GM12891 (cell line): ENCODE measurements around the gene ANO2.

Source experiments
- DNase-seq: peaks from one replicate; pipeline ENCODE4 v3.0.0; 2011; ENCODE audit warnings: low spot score; ENCODE audit not compliant: insufficient read length
- FAIRE-seq: peaks from 2 replicates; lab custom pipeline; 2011; peaks lifted over from hg19 to GRCh38; lab: Jason Lieb, UNC
- PAX5 ChIP-seq: IDR thresholded peaks from 2 replicates; pipeline ENCODE4 v1.6.1; 2011; ENCODE audit warnings: low read length, moderate library complexity, mild to moderate bottlenecking; ENCODE audit not compliant: insufficient read depth, severe bottlenecking
- POLR2A ChIP-seq: IDR thresholded peaks from 2 replicates; pipeline ENCODE4 v1.6.1; 2011; ENCODE audit warnings: low read depth, low read length, control low read depth
- POLR2AphosphoS5 ChIP-seq: IDR thresholded peaks from 2 replicates; pipeline ENCODE4 v1.6.1; 2011; ENCODE audit warnings: low read depth, low read length, control low read depth
- POU2F2 ChIP-seq: IDR thresholded peaks from 2 replicates; pipeline ENCODE4 v1.6.1; 2011; ENCODE audit warnings: low read depth, mild to moderate bottlenecking, control low read depth, low read length, moderate library complexity
- SPI1 ChIP-seq: IDR thresholded peaks from 2 replicates; pipeline ENCODE4 v1.6.1; 2011; ENCODE audit warnings: low read depth, low read length, control low read depth
- TAF1 ChIP-seq: IDR thresholded peaks from 2 replicates; pipeline ENCODE4 v1.6.1; 2011; ENCODE audit warnings: low read depth, low read length, control low read depth

The ANO2 gene

GRCh38 chr12:5921027-5921909 lies 23.8 kb downstream of the ANO2 start:
- no peak for TF ChIP-seq POLR2AphosphoS5
- TF ChIP-seq PAX5 = no peak
- TF ChIP-seq POLR2A = no peak
- TF ChIP-seq POU2F2 = no peak
- TF ChIP-seq TAF1 = no peak
- no peak for FAIRE-seq

GRCh38 chr12:5916785-5917290 lies 28.2 kb downstream of the ANO2 start:
- no peak for TF ChIP-seq SPI1
- no peak for TF ChIP-seq POLR2A
- TF ChIP-seq POLR2AphosphoS5 = no peak
- no peak for TF ChIP-seq TAF1
- TF ChIP-seq PAX5 = no peak
- no peak for TF ChIP-seq POU2F2
- DNase-seq (no peak), FAIRE-seq (no peak)

More at GRCh38 chr12:5921027-5921909, 23.8 kb downstream of the ANO2 start:
- DNase-seq = no peak

- no peak for FAIRE-seq
- DNase-seq = no peak
- TF ChIP-seq POLR2A = no peak
- no peak for TF ChIP-seq POLR2AphosphoS5
- no peak for TF ChIP-seq SPI1
- no peak for TF ChIP-seq POU2F2
- TF ChIP-seq TAF1 = no peak
Measured at GRCh38 chr12:5915511-5915910, 29.5 kb downstream of the ANO2 start.

- FAIRE-seq = no peak
- no peak for DNase-seq
- TF ChIP-seq POU2F2 (no peak), POLR2A (no peak)
Measured at GRCh38 chr12:5914387-5915149, 30.5 kb downstream of the ANO2 start.

GRCh38 chr12:5913387-5913786 lies 31.7 kb downstream of the ANO2 start:
- FAIRE-seq (no peak), DNase-seq (no peak)
- TF ChIP-seq SPI1 (no peak), POLR2A (no peak), PAX5 (no peak), POU2F2 (no peak), TAF1 (no peak), POLR2AphosphoS5 (no peak)

GRCh38 chr12:5912437-5913334 lies 32.4 kb downstream of the ANO2 start:
- no peak for DNase-seq
- no peak for FAIRE-seq
- no peak for TF ChIP-seq POLR2A
- TF ChIP-seq POLR2AphosphoS5 = no peak
- no peak for TF ChIP-seq SPI1
- no peak for TF ChIP-seq TAF1
- TF ChIP-seq POU2F2 = no peak
- no peak for TF ChIP-seq PAX5

- FAIRE-seq = no peak
- TF ChIP-seq TAF1 (no peak), SPI1 (no peak), POLR2AphosphoS5 (no peak), POLR2A (no peak)
- DNase-seq = no peak
Measured at GRCh38 chr12:5912011-5912410, 33.0 kb downstream of the ANO2 start.

GRCh38 chr12:5910790-5911548 lies 34.1 kb downstream of the ANO2 start:
- TF ChIP-seq POLR2A = no peak
- TF ChIP-seq TAF1 = no peak
- no peak for TF ChIP-seq PAX5
- TF ChIP-seq SPI1 = no peak
- no peak for TF ChIP-seq POU2F2
- no peak for TF ChIP-seq POLR2AphosphoS5
- FAIRE-seq = no peak
- DNase-seq = no peak

- no peak for FAIRE-seq
- TF ChIP-seq PAX5 = no peak
- TF ChIP-seq TAF1 = no peak
- TF ChIP-seq SPI1 = no peak
- no peak for TF ChIP-seq POLR2AphosphoS5
- no peak for TF ChIP-seq POU2F2
- no peak for TF ChIP-seq POLR2A
- DNase-seq = no peak
Measured at GRCh38 chr12:5909560-5909959, 35.5 kb downstream of the ANO2 start.
